ENCODE data around the gene DNAJC28. TPM values are rescaled to one million over a fixed set of nuclear protein-coding genes. Genes with fewer than 3 reads are reported as not detected.

DNAJC28 gene
- total RNA-seq, 1 donor from 2014 or later = 2.1 TPM

DNA sequence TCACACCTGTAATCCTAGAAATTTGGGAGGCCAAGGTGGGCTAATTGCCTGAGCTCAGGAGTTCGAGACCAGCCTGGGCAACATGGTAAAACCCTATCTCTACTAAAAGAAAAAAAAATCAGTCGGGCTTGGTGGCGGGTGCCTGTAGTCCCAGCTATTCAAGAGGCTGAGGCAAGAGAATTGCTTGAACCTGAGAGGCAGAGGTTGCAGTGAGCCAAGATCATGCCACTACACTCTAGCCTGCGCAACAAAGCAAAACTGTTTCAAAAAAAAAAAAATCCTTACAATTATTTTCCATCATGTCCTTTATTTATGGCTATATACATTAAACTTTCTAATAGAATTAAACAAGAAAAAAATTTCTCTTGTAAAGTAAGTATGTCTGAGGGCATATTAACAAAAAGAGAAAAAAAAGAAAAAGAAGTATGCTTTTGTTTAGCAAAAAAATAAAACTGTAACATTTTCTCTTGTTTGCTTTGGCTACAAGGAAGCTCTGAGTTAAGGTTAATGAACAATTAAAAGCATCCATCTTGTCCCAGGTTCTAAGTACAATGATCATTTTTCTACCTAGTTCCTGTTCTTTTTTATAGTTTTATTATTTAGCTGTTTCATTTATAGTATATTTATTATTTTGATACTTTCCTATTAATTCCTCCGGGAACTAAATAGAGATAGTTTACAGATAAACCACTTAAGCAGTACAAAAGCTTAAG, 29.8 kb downstream of the DNAJC28 start:
- Histone ChIP-seq H3K36me3 (ENCODE audit: insufficient read depth, low read length) (peaks cover 6% of the 10 kb centered on the region), H2AFZ (ENCODE audit: low read depth, low read length) (no peak overlapping the region), H4K20me1 (ENCODE audit: insufficient read depth, low read length) (no peaks in the 10 kb centered on the region), H3K4me3 (ENCODE audit: insufficient read depth, low read depth, low read length) (no peak overlapping the region), H3K27ac (ENCODE audit: low read depth, low read length) (no peak overlapping the region), H3K79me2 (ENCODE audit: insufficient read depth, low read length) (no peaks in the 10 kb centered on the region), H3K27me3 (ENCODE audit: insufficient read depth, low read length) (no peaks in the 10 kb centered on the region), H3K9ac (ENCODE audit: low read length) (no peak overlapping the region), H3K4me1 (ENCODE audit: insufficient read depth, low read length) (no peaks in the 10 kb centered on the region), H3K9me3 (ENCODE audit: insufficient read depth, low read depth, low read length) (no peaks in the 10 kb centered on the region), H3K4me2 (ENCODE audit: low read length) (no peak overlapping the region)
- Mint-ChIP-seq H3K27ac (ENCODE audit: unreplicated experiment) (no peak overlapping the region), H3K9me3 (ENCODE audit: unreplicated experiment) (no peaks in the 10 kb centered on the region), H3K4me3 (ENCODE audit: unreplicated experiment) (no peak overlapping the region), H3K4me1 (ENCODE audit: low read depth, unreplicated experiment) (peaks cover 4% of the 10 kb centered on the region), H3K27me3 (ENCODE audit: low read depth, unreplicated experiment) (no peaks in the 10 kb centered on the region), H3K36me3 (ENCODE audit: low read depth, unreplicated experiment) (no peaks in the 10 kb centered on the region)
- no peak for TF ChIP-seq EZH2 (IDR thresholded peaks at IDR 0.05; ENCODE audit: insufficient read depth, low read length)
- TF ChIP-seq, protein P1, sequence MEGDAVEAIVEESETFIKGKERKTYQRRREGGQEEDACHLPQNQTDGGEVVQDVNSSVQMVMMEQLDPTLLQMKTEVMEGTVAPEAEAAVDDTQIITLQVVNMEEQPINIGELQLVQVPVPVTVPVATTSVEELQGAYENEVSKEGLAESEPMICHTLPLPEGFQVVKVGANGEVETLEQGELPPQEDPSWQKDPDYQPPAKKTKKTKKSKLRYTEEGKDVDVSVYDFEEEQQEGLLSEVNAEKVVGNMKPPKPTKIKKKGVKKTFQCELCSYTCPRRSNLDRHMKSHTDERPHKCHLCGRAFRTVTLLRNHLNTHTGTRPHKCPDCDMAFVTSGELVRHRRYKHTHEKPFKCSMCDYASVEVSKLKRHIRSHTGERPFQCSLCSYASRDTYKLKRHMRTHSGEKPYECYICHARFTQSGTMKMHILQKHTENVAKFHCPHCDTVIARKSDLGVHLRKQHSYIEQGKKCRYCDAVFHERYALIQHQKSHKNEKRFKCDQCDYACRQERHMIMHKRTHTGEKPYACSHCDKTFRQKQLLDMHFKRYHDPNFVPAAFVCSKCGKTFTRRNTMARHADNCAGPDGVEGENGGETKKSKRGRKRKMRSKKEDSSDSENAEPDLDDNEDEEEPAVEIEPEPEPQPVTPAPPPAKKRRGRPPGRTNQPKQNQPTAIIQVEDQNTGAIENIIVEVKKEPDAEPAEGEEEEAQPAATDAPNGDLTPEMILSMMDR (IDR thresholded peaks at IDR 0.05; ENCODE audit: insufficient read depth, low read depth, low read length) = no peak
- FAIRE-seq (no peak), DNase-seq (ENCODE audit: low read depth) (no peak)

DNA sequence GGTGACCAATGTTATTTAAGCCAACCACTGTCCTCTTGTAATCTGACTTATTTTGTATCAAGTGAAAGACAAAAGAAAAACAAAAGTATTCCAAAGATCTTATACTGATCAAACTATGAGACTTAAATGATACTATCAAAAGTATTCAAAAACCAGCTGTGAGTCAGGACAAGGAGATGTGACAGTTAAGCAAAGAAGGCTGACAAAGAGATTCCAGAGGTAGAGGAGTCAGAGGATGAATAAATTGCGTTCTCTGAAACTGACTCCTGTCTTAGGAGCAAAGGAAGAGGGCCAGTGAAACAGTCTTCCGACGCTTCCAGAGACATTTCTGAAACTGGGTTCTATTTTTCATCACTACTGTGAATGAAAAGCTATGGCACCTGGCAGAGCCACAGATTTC, 32.7 kb downstream of the DNAJC28 start:
- no peaks in the 10 kb centered on the region for H3K4me1 ChIP-seq (ENCODE audit: insufficient read depth, low read length)
- H3K36me3 Mint-ChIP-seq (ENCODE audit: low read depth, unreplicated experiment) = no peaks in the 10 kb centered on the region
- no peaks in the 10 kb centered on the region for H3K9me3 Mint-ChIP-seq (ENCODE audit: unreplicated experiment)
- TF ChIP-seq, protein P1 (IDR thresholded peaks at IDR 0.05; ENCODE audit: insufficient read depth, low read depth, low read length) = no peak
- TF ChIP-seq EZH2 (IDR thresholded peaks at IDR 0.05; ENCODE audit: insufficient read depth, low read length) = no peak
- H3K9me3 ChIP-seq (ENCODE audit: insufficient read depth, low read depth, low read length) = no peaks in the 10 kb centered on the region
- H3K27ac ChIP-seq (ENCODE audit: low read depth, low read length) = no peak overlapping the region
- no peak overlapping the region for H3K27ac Mint-ChIP-seq (ENCODE audit: unreplicated experiment)
- no peak overlapping the region for H3K4me3 Mint-ChIP-seq (ENCODE audit: unreplicated experiment)
- peaks cover 5% of the 10 kb centered on the region for H3K36me3 ChIP-seq (ENCODE audit: insufficient read depth, low read length)
- no peak overlapping the region for H3K4me3 ChIP-seq (ENCODE audit: insufficient read depth, low read depth, low read length)
- H3K79me2 ChIP-seq (ENCODE audit: insufficient read depth, low read length) = no peaks in the 10 kb centered on the region
- H3K27me3 ChIP-seq (ENCODE audit: insufficient read depth, low read length) = no peaks in the 10 kb centered on the region
- no peak overlapping the region for H3K4me2 ChIP-seq (ENCODE audit: low read length)
- DNase-seq (ENCODE audit: low read depth) (no peak), FAIRE-seq (no peak)
- H2AFZ ChIP-seq (ENCODE audit: low read depth, low read length) = no peak overlapping the region
- H4K20me1 ChIP-seq (ENCODE audit: insufficient read depth, low read length) = no peaks in the 10 kb centered on the region
- no peaks in the 10 kb centered on the region for H3K27me3 Mint-ChIP-seq (ENCODE audit: low read depth, unreplicated experiment)
- peaks cover 4% of the 10 kb centered on the region for H3K4me1 Mint-ChIP-seq (ENCODE audit: low read depth, unreplicated experiment)
- H3K9ac ChIP-seq (ENCODE audit: low read length) = no peak overlapping the region

Data from astrocyte (in vitro differentiated cells and primary cell).